ENCODE results near the gene PRIM2. TPM values are rescaled to one million over a fixed set of nuclear protein-coding genes. Genes with fewer than 3 reads are reported as not detected.

The PRIM2 gene
- total and polyA plus RNA-seq, 9 of the 15 experiments (the other 6 are each of a cell fraction or from before 2014, with no cell fraction given) = 19.8 to 57.5 (median 33.4) TPM

DNA sequence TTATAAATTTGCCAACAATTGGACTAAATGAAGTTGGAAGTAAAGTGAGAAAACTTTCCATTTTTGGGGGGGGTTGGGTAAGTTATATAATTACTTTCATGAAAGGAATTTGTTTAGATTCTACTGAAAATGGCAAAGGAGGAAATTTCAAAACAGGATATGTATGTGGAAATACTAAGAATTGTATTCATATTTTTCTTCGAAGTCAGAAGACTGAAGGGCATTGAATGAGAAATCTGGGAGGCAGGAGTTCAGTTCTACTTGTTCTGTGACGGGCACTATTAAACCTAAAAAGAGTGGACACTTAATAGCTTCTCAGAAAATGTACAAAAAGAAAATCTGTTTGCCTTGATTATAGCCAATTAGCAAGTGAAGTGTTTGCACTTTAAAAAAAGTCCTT lies 114.7 kb downstream of the PRIM2 start:
- TF ChIP-seq ELF4 (CRISPR knock-in tag; IDR thresholded peaks at IDR 0.05) = no peak
- TF ChIP-seq, protein P1, sequence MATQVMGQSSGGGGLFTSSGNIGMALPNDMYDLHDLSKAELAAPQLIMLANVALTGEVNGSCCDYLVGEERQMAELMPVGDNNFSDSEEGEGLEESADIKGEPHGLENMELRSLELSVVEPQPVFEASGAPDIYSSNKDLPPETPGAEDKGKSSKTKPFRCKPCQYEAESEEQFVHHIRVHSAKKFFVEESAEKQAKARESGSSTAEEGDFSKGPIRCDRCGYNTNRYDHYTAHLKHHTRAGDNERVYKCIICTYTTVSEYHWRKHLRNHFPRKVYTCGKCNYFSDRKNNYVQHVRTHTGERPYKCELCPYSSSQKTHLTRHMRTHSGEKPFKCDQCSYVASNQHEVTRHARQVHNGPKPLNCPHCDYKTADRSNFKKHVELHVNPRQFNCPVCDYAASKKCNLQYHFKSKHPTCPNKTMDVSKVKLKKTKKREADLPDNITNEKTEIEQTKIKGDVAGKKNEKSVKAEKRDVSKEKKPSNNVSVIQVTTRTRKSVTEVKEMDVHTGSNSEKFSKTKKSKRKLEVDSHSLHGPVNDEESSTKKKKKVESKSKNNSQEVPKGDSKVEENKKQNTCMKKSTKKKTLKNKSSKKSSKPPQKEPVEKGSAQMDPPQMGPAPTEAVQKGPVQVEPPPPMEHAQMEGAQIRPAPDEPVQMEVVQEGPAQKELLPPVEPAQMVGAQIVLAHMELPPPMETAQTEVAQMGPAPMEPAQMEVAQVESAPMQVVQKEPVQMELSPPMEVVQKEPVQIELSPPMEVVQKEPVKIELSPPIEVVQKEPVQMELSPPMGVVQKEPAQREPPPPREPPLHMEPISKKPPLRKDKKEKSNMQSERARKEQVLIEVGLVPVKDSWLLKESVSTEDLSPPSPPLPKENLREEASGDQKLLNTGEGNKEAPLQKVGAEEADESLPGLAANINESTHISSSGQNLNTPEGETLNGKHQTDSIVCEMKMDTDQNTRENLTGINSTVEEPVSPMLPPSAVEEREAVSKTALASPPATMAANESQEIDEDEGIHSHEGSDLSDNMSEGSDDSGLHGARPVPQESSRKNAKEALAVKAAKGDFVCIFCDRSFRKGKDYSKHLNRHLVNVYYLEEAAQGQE (IDR thresholded peaks at IDR 0.05; ENCODE audit: borderline replicate concordance) = no peak
- TF ChIP-seq, protein P1 (CRISPR knock-in tag; IDR thresholded peaks at IDR 0.05; ENCODE audit: low read depth) = no peak
- TF ChIP-seq ZSCAN32 (CRISPR knock-in tag; IDR thresholded peaks at IDR 0.05) = no peak
- no peak for TF ChIP-seq SLC30A9 (CRISPR knock-in tag; IDR thresholded peaks at IDR 0.05)
- TF ChIP-seq ZNF12 (CRISPR knock-in tag; IDR thresholded peaks at IDR 0.05) = no peak
- TF ChIP-seq LCOR (CRISPR knock-in tag; IDR thresholded peaks at IDR 0.05) = no peak
- TF ChIP-seq SIRT6 (IDR thresholded peaks at IDR 0.05; ENCODE audit: low read depth, low read length) = no peak
- no peak for TF ChIP-seq CBX8 (IDR thresholded peaks at IDR 0.05; ENCODE audit: borderline replicate concordance, extremely low read depth, low read depth, low read length, poor library complexity, severe bottlenecking)
- TF ChIP-seq CREBBP (IDR thresholded peaks at IDR 0.05; ENCODE audit: low read depth, low read length) = no peak
- TF ChIP-seq ZNF76 (CRISPR knock-in tag; IDR thresholded peaks at IDR 0.05; ENCODE audit: borderline replicate concordance) = no peak
- no peak for TF ChIP-seq EGR1 (conservative IDR thresholded peaks at IDR 0.05)
- no peak for TF ChIP-seq WHSC1 (IDR thresholded peaks at IDR 0.05; ENCODE audit: low read length)
- no peak for TF ChIP-seq KDM2B (CRISPR knock-in tag; IDR thresholded peaks at IDR 0.05)
- intact Hi-C loops (cut with micrococcal nuclease) (no loop called here), in situ Hi-C loops (cut with MboI) (no loop called here)
- FAIRE-seq (no peak), DNase-seq (ENCODE audit: extremely low read depth in 1 of 4, low spot score in 3 of 4) (no peak), ATAC-seq (no peak)
- BruUV-seq (replicated peaks) = no TSS peak
- 96% methylated on average over 2 of the region's 2 CpGs for WGBS (ENCODE audit: insufficient coverage, low coverage, missing lambda C conversion rate)
- ChIA-PET CTCF (ENCODE audit: low intra/inter-chr PET ratio) (no interaction called here), POLR2A (no interaction called here)
- H3K4me2 ChIP-seq (ENCODE audit: insufficient read depth, low read length) = no peak overlapping the region
- no peaks in the 10 kb centered on the region for H3K9me3 ChIP-seq (replicated peaks; ENCODE audit: control insufficient read depth, insufficient read depth, low read depth, low read length)
- no peak overlapping the region for H3K4me3 ChIP-seq
- H3K4me1 ChIP-seq (replicated peaks in 1 of 2; ENCODE audit: control insufficient read depth in 2 of 2, insufficient read depth in 2 of 2, low read length in 2 of 2) = no peaks in the 10 kb centered on the region
- no peaks in the 10 kb centered on the region for H3K27me3 ChIP-seq (ENCODE audit: control insufficient read depth in 2 of 2, insufficient read depth in 2 of 2, low read length in 2 of 2)
- no peak overlapping the region for H2AFZ ChIP-seq (ENCODE audit: low read depth, low read length)
- no peaks in the 10 kb centered on the region for H4K20me1 ChIP-seq (replicated peaks; ENCODE audit: control insufficient read depth, insufficient read depth, low read length)
- no peak overlapping the region for H3K9ac ChIP-seq (ENCODE audit: insufficient read depth in 1 of 2, low read depth in 2 of 2, low read length in 2 of 2)
- H3K36me3 ChIP-seq (ENCODE audit: control insufficient read depth, insufficient read depth, low read length) = no peaks in the 10 kb centered on the region
- no peaks in the 10 kb centered on the region for H3K9me1 ChIP-seq (ENCODE audit: control insufficient read depth, insufficient read depth, low read length)
- H3K79me2 ChIP-seq (ENCODE audit: control insufficient read depth, insufficient read depth, low read length) = no peaks in the 10 kb centered on the region
- no peak overlapping the region for H3K27ac ChIP-seq (ENCODE audit: extremely low read depth, low read depth, low read length)
